ENCODE measurements around the gene CEP250.

DNA sequence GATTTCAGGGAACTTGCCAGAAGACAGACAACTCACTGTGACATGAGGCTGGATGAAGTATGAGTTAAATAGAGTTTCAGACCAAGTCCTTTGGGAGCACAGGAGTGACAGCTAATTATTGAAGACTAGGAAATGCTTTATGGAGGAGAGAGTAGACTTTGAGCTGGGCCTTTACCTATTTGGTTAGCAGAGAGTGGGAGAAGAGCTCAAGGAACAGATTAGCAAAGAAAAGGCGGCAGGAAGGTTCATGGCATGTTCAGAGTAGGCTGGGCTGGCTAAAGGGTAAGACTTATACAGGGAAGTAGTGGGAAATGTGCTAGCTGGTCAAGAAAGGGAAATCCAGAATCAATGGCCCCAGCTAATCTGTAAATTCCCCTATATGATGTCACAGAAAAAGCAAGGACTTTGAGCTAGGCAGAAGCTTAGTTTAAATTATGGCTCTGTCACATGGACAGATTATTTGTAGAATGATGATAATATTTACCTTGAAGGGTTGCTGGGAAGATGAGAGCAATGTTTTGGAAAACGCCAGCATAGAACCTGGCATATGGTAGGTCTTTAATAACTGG lies 19.0 kb downstream of the CEP250 start:
- TF ChIP-seq, protein P1, sequence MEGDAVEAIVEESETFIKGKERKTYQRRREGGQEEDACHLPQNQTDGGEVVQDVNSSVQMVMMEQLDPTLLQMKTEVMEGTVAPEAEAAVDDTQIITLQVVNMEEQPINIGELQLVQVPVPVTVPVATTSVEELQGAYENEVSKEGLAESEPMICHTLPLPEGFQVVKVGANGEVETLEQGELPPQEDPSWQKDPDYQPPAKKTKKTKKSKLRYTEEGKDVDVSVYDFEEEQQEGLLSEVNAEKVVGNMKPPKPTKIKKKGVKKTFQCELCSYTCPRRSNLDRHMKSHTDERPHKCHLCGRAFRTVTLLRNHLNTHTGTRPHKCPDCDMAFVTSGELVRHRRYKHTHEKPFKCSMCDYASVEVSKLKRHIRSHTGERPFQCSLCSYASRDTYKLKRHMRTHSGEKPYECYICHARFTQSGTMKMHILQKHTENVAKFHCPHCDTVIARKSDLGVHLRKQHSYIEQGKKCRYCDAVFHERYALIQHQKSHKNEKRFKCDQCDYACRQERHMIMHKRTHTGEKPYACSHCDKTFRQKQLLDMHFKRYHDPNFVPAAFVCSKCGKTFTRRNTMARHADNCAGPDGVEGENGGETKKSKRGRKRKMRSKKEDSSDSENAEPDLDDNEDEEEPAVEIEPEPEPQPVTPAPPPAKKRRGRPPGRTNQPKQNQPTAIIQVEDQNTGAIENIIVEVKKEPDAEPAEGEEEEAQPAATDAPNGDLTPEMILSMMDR (conservative IDR thresholded peaks at IDR 0.05; ENCODE audit: low read length): no peak
- TF ChIP-seq EZH2phosphoT487 (IDR thresholded peaks at IDR 0.05; ENCODE audit: borderline replicate concordance, low read depth, low read length): no peak

Measured in OCI-LY7 (cell line).